HEK293 (cell line): Measurements from ENCODE around the gene ACTR3.

Experiments used
- CTCF ChIP-seq: fragments of 450-650 bp; formaldehyde crosslinking; IDR thresholded peaks from 2 replicates; pipeline ENCODE4 v1.5.1; 2016; ENCODE audit warnings: missing biosample characterization, missing genetic modification characterization
- MYNN ChIP-seq: fragments of 450-650 bp; formaldehyde crosslinking; IDR thresholded peaks from 2 replicates; pipeline ENCODE4 v1.5.1; 2016; ENCODE audit warnings: missing biosample characterization, missing genetic modification characterization, borderline replicate concordance
- ZEB2 ChIP-seq: fragments of 450-650 bp; formaldehyde crosslinking; IDR thresholded peaks from 2 replicates; pipeline ENCODE4 v1.5.1; 2016; ENCODE audit warnings: missing biosample characterization, missing genetic modification characterization
- ZNF174 ChIP-seq: fragments of 450-650 bp; formaldehyde crosslinking; IDR thresholded peaks from 2 replicates; pipeline ENCODE4 v1.5.0; 2017; ENCODE audit warnings: missing biosample characterization, mild to moderate bottlenecking, missing genetic modification characterization
- ZNF23 ChIP-seq: fragments of 450-650 bp; formaldehyde crosslinking; IDR thresholded peaks from 2 replicates; pipeline ENCODE4 v1.5.1; 2016; ENCODE audit warnings: missing biosample characterization, missing genetic modification characterization, borderline replicate concordance
- ZNF280C ChIP-seq: fragments of 450-650 bp; formaldehyde crosslinking; IDR thresholded peaks from 2 replicates; pipeline ENCODE4 v1.5.1; 2016; ENCODE audit warnings: missing biosample characterization, missing genetic modification characterization
- ZNF654 ChIP-seq: fragments of 450-650 bp; formaldehyde crosslinking; IDR thresholded peaks from 2 replicates; pipeline ENCODE4 v1.5.1; 2016; ENCODE audit warnings: low read depth, missing biosample characterization, missing genetic modification characterization

GRCh38 chr2:113873867-113874266 lies 16.0 kb upstream of the ACTR3 start:
- TF ChIP-seq ZNF174 (tag by site-specific recombination), result no peak
- TF ChIP-seq MYNN (tag by site-specific recombination), result no peak
- TF ChIP-seq CTCF (tag by site-specific recombination), result no peak
- no peak for TF ChIP-seq ZNF654
- no peak for TF ChIP-seq ZNF280C
- no peak for TF ChIP-seq ZEB2 (tag by site-specific recombination)
- TF ChIP-seq ZNF23, result no peak
